HepG2 (cell line): Measurements from ENCODE around the gene FUZ.

Experiments
- CHD2 ChIP-seq: IDR thresholded peaks from 2 replicates; pipeline ENCODE4 v1.6.1; 2011; ENCODE audit warnings: low read depth, low read length, improper control_type of control experiment
- NR2F6 ChIP-seq, 2 experiments: IDR thresholded peaks; 2 replicates each; pipeline ENCODE4 v1.6.1; 2016; ENCODE audit warnings: antibody characterized with exemption in 1 of 2, mild to moderate bottlenecking in 1 of 2
- PLRG1 ChIP-seq: fragments of 450-650 bp; conservative IDR thresholded peaks from 2 replicates; pipeline ENCODE4 v1.6.1; 2016
- TARDBP ChIP-seq: sonication (generic); formaldehyde crosslinking; IDR thresholded peaks from 2 replicates; pipeline ENCODE4 v1.8.0; 2022; ENCODE audit warnings: mild to moderate bottlenecking, missing genetic modification reagents
- ZNF660 ChIP-seq: sonication (generic); formaldehyde crosslinking; IDR thresholded peaks from 2 replicates; pipeline ENCODE4 v1.5.1; 2020; ENCODE audit warnings: mild to moderate bottlenecking, low read depth, missing genetic modification reagents, borderline replicate concordance
- TF ChIP-seq, protein P1 (sequence below): sonication (generic); formaldehyde crosslinking; IDR thresholded peaks from one replicate; pipeline ENCODE4 v1.5.1; 2020; ENCODE audit warnings: mild to moderate bottlenecking, missing genetic modification reagents; ENCODE audit errors: not compliant biosample characterization

DNA sequence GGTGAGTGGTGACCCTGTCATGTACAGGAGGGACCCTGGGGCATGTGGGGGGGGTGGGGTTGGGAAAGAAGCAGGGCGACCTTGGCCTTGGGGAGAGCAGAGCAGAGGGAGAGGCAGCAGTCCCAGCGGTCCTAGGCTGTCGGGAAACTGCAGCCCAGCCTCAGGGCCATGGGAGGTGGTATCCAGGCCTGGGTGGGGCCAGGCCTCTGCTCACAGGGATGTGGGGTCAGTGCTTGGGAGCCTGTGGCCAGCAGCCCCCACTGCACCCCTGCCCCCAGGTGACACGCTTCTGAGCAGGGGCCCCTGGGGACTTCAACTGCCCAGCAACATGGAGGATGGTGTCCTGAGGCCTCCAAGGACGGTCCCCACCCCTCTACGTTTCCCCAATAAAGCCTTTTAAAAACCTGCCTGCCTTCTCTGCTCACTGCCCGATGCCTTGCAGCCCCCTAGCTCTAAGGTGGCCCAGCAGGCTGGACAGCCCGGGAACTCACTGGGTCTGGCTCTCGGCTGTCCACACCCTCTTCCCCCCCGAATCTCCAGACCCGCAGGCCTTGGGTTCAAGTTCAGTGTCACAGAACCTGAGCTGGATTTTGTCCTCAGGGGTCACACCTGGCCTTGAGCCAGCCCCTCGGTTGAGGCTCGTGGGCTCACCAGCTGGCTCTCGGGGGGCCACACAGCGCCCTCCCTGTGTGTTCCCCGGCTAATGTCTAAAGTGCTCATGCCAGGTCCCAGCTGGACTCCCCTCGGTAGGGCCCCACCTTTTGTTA is 47.4 kb upstream of the FUZ start:
- TF ChIP-seq CHD2 (no peak), ZNF660 (CRISPR knock-in tag) (no peak), PLRG1 (no peak), TARDBP (CRISPR knock-in tag) (no peak), NR2F6 (IDR thresholded peaks at IDR 0.05) (no peak), NR2F6 (CRISPR knock-in tag; IDR thresholded peaks at IDR 0.05) (no peak)
- TF ChIP-seq, protein P1, sequence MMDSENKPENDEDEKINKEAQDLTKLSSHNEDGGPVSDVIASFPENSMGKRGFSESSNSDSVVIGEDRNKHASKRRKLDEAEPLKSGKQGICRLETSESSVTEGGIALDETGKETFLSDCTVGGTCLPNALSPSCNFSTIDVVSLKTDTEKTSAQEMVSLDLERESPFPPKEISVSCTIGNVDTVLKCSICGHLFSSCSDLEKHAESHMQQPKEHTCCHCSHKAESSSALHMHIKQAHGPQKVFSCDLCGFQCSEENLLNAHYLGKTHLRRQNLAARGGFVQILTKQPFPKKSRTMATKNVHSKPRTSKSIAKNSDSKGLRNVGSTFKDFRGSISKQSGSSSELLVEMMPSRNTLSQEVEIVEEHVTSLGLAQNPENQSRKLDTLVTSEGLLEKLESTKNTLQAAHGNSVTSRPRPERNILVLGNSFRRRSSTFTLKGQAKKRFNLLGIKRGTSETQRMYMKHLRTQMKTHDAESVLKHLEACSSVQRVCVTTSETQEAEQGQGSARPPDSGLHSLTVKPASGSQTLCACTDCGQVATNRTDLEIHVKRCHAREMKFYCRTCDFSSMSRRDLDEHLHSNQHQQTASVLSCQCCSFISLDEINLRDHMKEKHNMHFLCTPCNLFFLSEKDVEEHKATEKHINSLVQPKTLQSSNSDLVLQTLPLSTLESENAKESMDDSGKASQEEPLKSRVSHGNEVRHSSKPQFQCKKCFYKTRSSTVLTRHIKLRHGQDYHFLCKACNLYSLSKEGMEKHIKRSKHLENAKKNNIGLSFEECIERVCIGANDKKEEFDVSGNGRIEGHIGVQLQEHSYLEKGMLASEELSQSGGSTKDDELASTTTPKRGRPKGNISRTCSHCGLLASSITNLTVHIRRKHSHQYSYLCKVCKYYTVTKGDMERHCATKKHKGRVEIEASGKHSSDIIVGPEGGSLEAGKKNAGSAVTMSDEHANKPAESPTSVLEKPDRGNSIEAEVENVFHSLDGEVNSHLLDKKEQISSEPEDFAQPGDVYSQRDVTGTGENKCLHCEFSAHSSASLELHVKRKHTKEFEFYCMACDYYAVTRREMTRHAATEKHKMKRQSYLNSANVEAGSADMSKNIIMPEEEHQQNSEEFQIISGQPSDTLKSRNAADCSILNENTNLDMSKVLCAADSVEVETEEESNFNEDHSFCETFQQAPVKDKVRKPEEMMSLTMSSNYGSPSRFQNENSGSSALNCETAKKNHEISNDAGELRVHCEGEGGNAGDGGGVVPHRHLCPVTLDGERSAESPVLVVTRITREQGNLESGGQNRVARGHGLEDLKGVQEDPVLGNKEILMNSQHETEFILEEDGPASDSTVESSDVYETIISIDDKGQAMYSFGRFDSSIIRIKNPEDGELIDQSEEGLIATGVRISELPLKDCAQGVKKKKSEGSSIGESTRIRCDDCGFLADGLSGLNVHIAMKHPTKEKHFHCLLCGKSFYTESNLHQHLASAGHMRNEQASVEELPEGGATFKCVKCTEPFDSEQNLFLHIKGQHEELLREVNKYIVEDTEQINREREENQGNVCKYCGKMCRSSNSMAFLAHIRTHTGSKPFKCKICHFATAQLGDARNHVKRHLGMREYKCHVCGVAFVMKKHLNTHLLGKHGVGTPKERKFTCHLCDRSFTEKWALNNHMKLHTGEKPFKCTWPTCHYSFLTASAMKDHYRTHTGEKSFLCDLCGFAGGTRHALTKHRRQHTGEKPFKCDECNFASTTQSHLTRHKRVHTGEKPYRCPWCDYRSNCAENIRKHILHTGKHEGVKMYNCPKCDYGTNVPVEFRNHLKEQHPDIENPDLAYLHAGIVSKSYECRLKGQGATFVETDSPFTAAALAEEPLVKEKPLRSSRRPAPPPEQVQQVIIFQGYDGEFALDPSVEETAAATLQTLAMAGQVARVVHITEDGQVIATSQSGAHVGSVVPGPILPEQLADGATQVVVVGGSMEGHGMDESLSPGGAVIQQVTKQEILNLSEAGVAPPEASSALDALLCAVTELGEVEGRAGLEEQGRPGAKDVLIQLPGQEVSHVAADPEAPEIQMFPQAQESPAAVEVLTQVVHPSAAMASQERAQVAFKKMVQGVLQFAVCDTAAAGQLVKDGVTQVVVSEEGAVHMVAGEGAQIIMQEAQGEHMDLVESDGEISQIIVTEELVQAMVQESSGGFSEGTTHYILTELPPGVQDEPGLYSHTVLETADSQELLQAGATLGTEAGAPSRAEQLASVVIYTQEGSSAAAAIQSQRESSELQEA (CRISPR knock-in tag): no peak
